HG03342 (cell line): Measurements from ENCODE around the gene PARD3.
"Not testable (repeated sequence)": the region's sequence is repeated elsewhere in the genome, so short reads cannot be mapped to it uniquely, and the experiment has no call there.

Experiments used
- ATAC-seq: cut with Tn5 transposase; IDR thresholded peaks from one replicate; pipeline ENCODE4 v1.9.1; 2021; ENCODE audit warnings: mild to moderate bottlenecking, moderate library complexity; ENCODE audit not compliant: unreplicated experiment

The PARD3 gene

GRCh38 chr10:34433241-34434076 is 381.6 kb downstream of the PARD3 start:
- no peak for ATAC-seq

- no peak for ATAC-seq
Observed at GRCh38 chr10:34432589-34432988, 382.5 kb downstream of the PARD3 start.

GRCh38 chr10:34430685-34431084 is 384.4 kb downstream of the PARD3 start:
- ATAC-seq = no peak

GRCh38 chr10:34428501-34428900 is 386.6 kb downstream of the PARD3 start:
- ATAC-seq = no peak

GRCh38 chr10:34427911-34428216 is 387.2 kb downstream of the PARD3 start:
- ATAC-seq = no peak

GRCh38 chr10:34427158-34427910 is 387.8 kb downstream of the PARD3 start:
- ATAC-seq = not testable (repeated sequence)

GRCh38 chr10:34426538-34427157 is 388.4 kb downstream of the PARD3 start:
- not testable (repeated sequence) for ATAC-seq

- ATAC-seq = no peak
Observed at GRCh38 chr10:34426041-34426440, 389.1 kb downstream of the PARD3 start.

- ATAC-seq = no peak
Observed at GRCh38 chr10:34423673-34424625, 391.1 kb downstream of the PARD3 start.

GRCh38 chr10:34420795-34421194 is 394.3 kb downstream of the PARD3 start:
- no peak for ATAC-seq

- ATAC-seq = no peak
Observed at GRCh38 chr10:34420273-34420672, 394.8 kb downstream of the PARD3 start.

- ATAC-seq = no peak
Observed at GRCh38 chr10:34415039-34415438, 400.1 kb downstream of the PARD3 start.

- no peak for ATAC-seq
Observed at GRCh38 chr10:34413756-34414587, 401.1 kb downstream of the PARD3 start.

- ATAC-seq = no peak
Observed at GRCh38 chr10:34413214-34413613, 401.9 kb downstream of the PARD3 start.

- no peak for ATAC-seq
Observed at GRCh38 chr10:34408956-34409355, 406.1 kb downstream of the PARD3 start.

GRCh38 chr10:34408381-34408780 is 406.7 kb downstream of the PARD3 start:
- ATAC-seq = no peak

- ATAC-seq = no peak
Observed at GRCh38 chr10:34407324-34407805, 407.7 kb downstream of the PARD3 start.

GRCh38 chr10:34406463-34407323 is 408.4 kb downstream of the PARD3 start:
- ATAC-seq = no peak
